ENCODE results near the gene TSPAN10. TPM values are rescaled to one million over a fixed set of nuclear protein-coding genes. Genes with fewer than 3 reads are reported as not detected.

Gene TSPAN10
- total and polyA plus RNA-seq, 2 of the 13 experiments (the other 11 are each of a cell fraction or from before 2014, with no cell fraction given), result 0.54 to 0.75 TPM

DNA sequence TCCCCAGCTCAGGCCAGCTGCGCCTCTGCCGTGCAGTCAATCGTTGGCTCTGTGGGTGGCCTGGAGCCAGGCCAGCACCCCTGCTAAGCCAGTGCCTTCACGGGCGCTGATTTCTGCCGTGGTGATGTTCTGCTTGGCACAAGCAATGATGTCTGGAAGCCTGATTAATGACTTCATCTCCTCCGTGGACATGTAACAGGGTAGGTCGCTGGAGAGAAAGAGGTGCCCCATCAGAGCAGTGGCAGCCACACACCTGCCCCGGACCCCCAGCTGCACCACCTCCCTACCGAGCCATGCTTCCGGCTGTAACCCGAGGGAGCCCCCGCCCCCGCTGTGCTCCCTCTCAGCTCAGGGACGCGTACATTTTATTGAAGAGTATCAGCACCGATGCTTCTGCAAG, 44.7 kb downstream of the TSPAN10 start:
- 97% methylated on average over 17 of the region's 17 CpGs for WGBS (ENCODE audit: low lambda C conversion rate)
- POLR2A ChIA-PET, result interaction anchor here (3.3 to 4.5 kb wide), 3 partner anchors 9 to 31 kb away, joined by 26 to 68 read pairs (median 50); partner anchors contain the start of genes CCDC137, OXLD1 and SLC25A10
- H4K20me1 ChIP-seq (ENCODE audit: insufficient read depth, low read length), result no peaks in the 10 kb centered on the region
- H3K4me1 ChIP-seq (ENCODE audit: insufficient read depth, low read length), result peaks cover 43% of the 10 kb centered on the region
- no TSS peak for BruUV-seq (replicated peaks)
- no peak overlapping the region for H3K4me2 ChIP-seq (ENCODE audit: low read depth, low read length)
- intact Hi-C loops (cut with micrococcal nuclease; ENCODE audit: unreplicated experiment) (no loop called here), in situ Hi-C loops (cut with HindIII; ENCODE audit: extremely low pct_ligation_motif_present, low pct_unique_long_range_greater_than_20kb) (no loop called here)
- H3K36me3 ChIP-seq (replicated peaks in 1 of 2; ENCODE audit: control insufficient read depth in 1 of 2, insufficient read depth in 2 of 2, low read length in 2 of 2), result peaks cover 6 to 14% of the 10 kb centered on the region in 2 experiments; a peak in 4 of 5 replicates
- no peaks in the 10 kb centered on the region for H3K9me3 ChIP-seq (ENCODE audit: low read length)
- no peak overlapping the region for H3K27ac ChIP-seq (ENCODE audit: extremely low read length, insufficient read depth, low read length)
- H3K27me3 ChIP-seq (ENCODE audit: control insufficient read depth in 1 of 2, insufficient read depth in 2 of 2, low read length in 2 of 2), result no peaks in the 10 kb centered on the region; a peak in 1 of 5 replicates
- no peak overlapping the region for H3K9ac ChIP-seq (ENCODE audit: insufficient read depth, low read depth, low read length)
- H3K4me3 ChIP-seq (replicated peaks in 1 of 3; ENCODE audit: insufficient read depth in 1 of 3, low read depth in 2 of 3, low read length in 3 of 3), result no peak overlapping the region
- ATAC-seq (no peak), FAIRE-seq (no peak), DNase-seq (ENCODE audit: low spot score) (no peak)
- H3K79me2 ChIP-seq (ENCODE audit: insufficient read depth, low read length), result peaks cover 35% of the 10 kb centered on the region
- TF ChIP-seq BRCA1 (CRISPR knock-in tag; IDR thresholded peaks at IDR 0.05) (no peak), ZNF761 (CRISPR knock-in tag; conservative IDR thresholded peaks at IDR 0.05) (no peak), BATF2 (CRISPR knock-in tag; IDR thresholded peaks at IDR 0.05) (no peak), ZFP82 (CRISPR knock-in tag; IDR thresholded peaks at IDR 0.05; ENCODE audit: borderline replicate concordance) (no peak), ZNF768 (CRISPR knock-in tag; IDR thresholded peaks at IDR 0.05) (no peak), NRL (CRISPR knock-in tag; IDR thresholded peaks at IDR 0.05; ENCODE audit: borderline replicate concordance) (no peak), PHF8 (CRISPR knock-in tag; IDR thresholded peaks at IDR 0.05) (no peak)
- TF ChIP-seq, protein P1, sequence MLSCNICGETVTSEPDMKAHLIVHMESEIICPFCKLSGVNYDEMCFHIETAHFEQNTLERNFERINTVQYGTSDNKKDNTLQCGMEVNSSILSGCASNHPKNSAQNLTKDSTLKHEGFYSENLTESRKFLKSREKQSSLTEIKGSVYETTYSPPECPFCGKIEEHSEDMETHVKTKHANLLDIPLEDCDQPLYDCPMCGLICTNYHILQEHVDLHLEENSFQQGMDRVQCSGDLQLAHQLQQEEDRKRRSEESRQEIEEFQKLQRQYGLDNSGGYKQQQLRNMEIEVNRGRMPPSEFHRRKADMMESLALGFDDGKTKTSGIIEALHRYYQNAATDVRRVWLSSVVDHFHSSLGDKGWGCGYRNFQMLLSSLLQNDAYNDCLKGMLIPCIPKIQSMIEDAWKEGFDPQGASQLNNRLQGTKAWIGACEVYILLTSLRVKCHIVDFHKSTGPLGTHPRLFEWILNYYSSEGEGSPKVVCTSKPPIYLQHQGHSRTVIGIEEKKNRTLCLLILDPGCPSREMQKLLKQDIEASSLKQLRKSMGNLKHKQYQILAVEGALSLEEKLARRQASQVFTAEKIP (CRISPR knock-in tag; IDR thresholded peaks at IDR 0.05; ENCODE audit: borderline replicate concordance), result no peak
- CTCF ChIA-PET (ENCODE audit: low intra/inter-chr PET ratio, low total read pairs), result no interaction called here
- H2AFZ ChIP-seq (ENCODE audit: low read length), result no peak overlapping the region

All from HepG2 (cell line).